Epithelial cell of proximal tubule (primary cell): ENCODE results near the gene DDX23. TPM values are rescaled to one million over a fixed set of nuclear protein-coding genes. Genes with fewer than 3 reads are reported as not detected.

ENCODE experiments used
- DNase-seq: peaks from one replicate; pipeline ENCODE4 v3.0.0-alpha.2; 2011; ENCODE audit warnings: low read depth
- H3K4me3 ChIP-seq: 2 replicates; pipeline ENCODE4 v1.5.1; 2011; ENCODE audit warnings: low read depth, mild to moderate bottlenecking, low read length
- CTCF ChIP-seq: conservative IDR thresholded peaks from 2 replicates; pipeline ENCODE4 v1.5.1; 2012; ENCODE audit warnings: low read depth, mild to moderate bottlenecking, low read length
- total RNA-seq: library from RNA; depleted of rRNA; stranded (reverse); fragments of >200 nt; gene quantifications from 2 replicates; pipeline ENCODE4 v1.2.3, GENCODE V29; 2015

DDX23 gene
- total RNA-seq = 84.0 and 90.8 TPM in 2 replicates

- TF ChIP-seq CTCF = no peak
- DNase-seq = peak; percentile 63
- peak within 1 kb of the TSS; percentile 75 for H3K4me3 ChIP-seq
Measured at GRCh38 chr12:48851883-48852733, at the start of gene DDX23. Gene DDX23 (minus strand): TSS chr12:48852163. CDS start chr12:48845782, 6,381 bp downstream.

GRCh38 chr12:48901278-48901677 is 49.3 kb upstream of the DDX23 start:
- no peak overlapping the region for H3K4me3 ChIP-seq
- no peak for TF ChIP-seq CTCF
- DNase-seq = no peak

- DNase-seq = no peak
- no peak overlapping the region for H3K4me3 ChIP-seq
- no peak for TF ChIP-seq CTCF
Measured at GRCh38 chr12:48899651-48900050, 47.7 kb upstream of the DDX23 start.

- DNase-seq = no peak
- H3K4me3 ChIP-seq = no peak overlapping the region
- no peak for TF ChIP-seq CTCF
Measured at GRCh38 chr12:48894271-48894670, 42.3 kb upstream of the DDX23 start.

GRCh38 chr12:48890657-48891418 is 38.9 kb upstream of the DDX23 start:
- peak; percentile 89 for TF ChIP-seq CTCF
- no peak for DNase-seq
- H3K4me3 ChIP-seq = no peak overlapping the region

- no peak for DNase-seq
- no peak for TF ChIP-seq CTCF
- H3K4me3 ChIP-seq = no peak overlapping the region
Measured at GRCh38 chr12:48889679-48890078, 37.7 kb upstream of the DDX23 start.
